Muscle layer of duodenum (tissue), 2 donors: ENCODE results near the gene YTHDF2.

Experiments used
- H3K27ac ChIP-seq: one replicate; pipeline ENCODE4 v1.7.0; 2013; ENCODE audit warnings: mild to moderate bottlenecking, low read length
- H3K27me3 ChIP-seq: one replicate; pipeline ENCODE4 v1.7.0; 2013; ENCODE audit warnings: low read depth, mild to moderate bottlenecking, control low read depth, low read length
- H3K36me3 ChIP-seq, 2 donors: one replicate each; pipeline ENCODE4 v1.7.0; 2013; ENCODE audit warnings: low read length in 2 of 2, control low read depth in 1 of 2, mild to moderate bottlenecking in 1 of 2; ENCODE audit not compliant: insufficient read depth in 2 of 2, control insufficient read depth in 1 of 2
- H3K4me1 ChIP-seq, 2 donors: one replicate each; pipeline ENCODE4 v1.7.0; 2013; ENCODE audit warnings: low read length in 2 of 2, mild to moderate bottlenecking in 2 of 2, control low read depth in 1 of 2, moderate library complexity in 1 of 2; ENCODE audit not compliant: insufficient read depth in 2 of 2, control insufficient read depth in 1 of 2
- H3K4me3 ChIP-seq, 2 donors: one replicate each; pipeline ENCODE4 v1.7.0; 2013; ENCODE audit warnings: low read length in 2 of 2, low read depth in 1 of 2, mild to moderate bottlenecking in 1 of 2
- H3K9me3 ChIP-seq, 2 donors: one replicate each; pipeline ENCODE4 v1.7.0; 2013; ENCODE audit warnings: low read length in 2 of 2, control low read depth in 1 of 2, mild to moderate bottlenecking in 1 of 2; ENCODE audit not compliant: control insufficient read depth in 1 of 2
- donor health status: healthy.

The YTHDF2 gene

DNA sequence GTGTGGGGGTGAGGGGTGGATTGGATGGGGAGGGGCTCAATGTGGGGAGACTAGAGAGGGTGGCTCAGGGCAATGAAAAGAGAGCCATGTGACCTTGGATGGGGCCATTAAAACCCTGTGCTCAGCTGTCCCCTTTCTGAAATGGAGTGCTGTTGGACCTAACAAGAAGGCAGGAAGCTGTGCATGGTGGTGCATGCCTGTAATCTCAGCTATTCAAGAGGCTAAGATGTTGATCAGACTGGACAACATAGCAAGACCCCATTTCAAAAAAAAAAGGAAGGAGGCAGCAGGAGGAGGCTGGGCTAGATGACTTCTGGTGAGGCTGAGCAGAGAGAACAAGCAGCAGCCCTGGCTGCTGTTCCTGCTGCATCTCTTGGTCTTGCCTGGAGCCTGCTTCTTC is 82.3 kb downstream of the YTHDF2 start:
- H3K4me3 ChIP-seq, result no peak overlapping the region
- H3K27me3 ChIP-seq, result peaks cover 3% of the 10 kb centered on the region
- H3K27ac ChIP-seq, result no peak overlapping the region
- no peaks in the 10 kb centered on the region for H3K9me3 ChIP-seq
- no peaks in the 10 kb centered on the region for H3K4me1 ChIP-seq
- H3K36me3 ChIP-seq, result no peaks in the 10 kb centered on the region
